Liver (tissue), 9 donors: ENCODE data around the gene B3GALT5. TPM values are rescaled to one million over a fixed set of nuclear protein-coding genes. Genes with fewer than 3 reads are reported as not detected.

Experiments used
- DNase-seq: peaks from one replicate; pipeline ENCODE4 v3.0.0-alpha.2; 2017; ENCODE audit warnings: low spot score
- H3K27ac ChIP-seq, 2 donors: one replicate each; pipeline ENCODE4 v1.7.0; 2013; ENCODE audit warnings: inconsistent platforms in 2 of 2, low read length in 2 of 2, control low read depth in 1 of 2, low read depth in 1 of 2, mild to moderate bottlenecking in 1 of 2
- H3K27me3 ChIP-seq, 4 donors: one replicate each; pipeline versions ENCODE4 v1.6.1 to v1.7.0; 2013; ENCODE audit warnings: low read length in 3 of 4, inconsistent platforms in 1 of 4, mild to moderate bottlenecking in 1 of 4, moderate library complexity in 1 of 4; ENCODE audit not compliant: control insufficient read depth in 4 of 4, insufficient read depth in 4 of 4
- H3K36me3 ChIP-seq, 4 donors: one replicate each; pipeline versions ENCODE4 v1.6.1 to v1.7.0; 2013; ENCODE audit warnings: low read length in 3 of 4, mild to moderate bottlenecking in 3 of 4, low read depth in 1 of 4, moderate library complexity in 1 of 4; ENCODE audit not compliant: control insufficient read depth in 4 of 4, insufficient read depth in 3 of 4
- H3K4me1 ChIP-seq, 4 donors: one replicate each; pipeline versions ENCODE4 v1.6.1 to v1.7.0; 2013; ENCODE audit warnings: low read length in 3 of 4, mild to moderate bottlenecking in 3 of 4, moderate library complexity in 1 of 4; ENCODE audit not compliant: control insufficient read depth in 4 of 4, insufficient read depth in 4 of 4
- H3K4me3 ChIP-seq, 3 donors: one replicate each; pipeline versions ENCODE4 v1.6.1 to v1.7.0; 2013; ENCODE audit warnings: low read length in 3 of 3, control low read depth in 1 of 3, low read depth in 1 of 3, mild to moderate bottlenecking in 1 of 3
- H3K9ac ChIP-seq, 2 donors: one replicate each; pipeline ENCODE4 v1.7.0; 2013; ENCODE audit warnings: low read length in 2 of 2, mild to moderate bottlenecking in 2 of 2, moderate library complexity in 2 of 2, control low read depth in 1 of 2, low read depth in 1 of 2
- H3K9me3 ChIP-seq, 4 donors: one replicate each; pipeline versions ENCODE4 v1.6.1 to v1.7.0; 2013; ENCODE audit warnings: low read length in 3 of 4; ENCODE audit not compliant: control insufficient read depth in 4 of 4
- ATF3 ChIP-seq: IDR thresholded peaks from 2 replicates; pipeline ENCODE4 v1.6.1; 2016; ENCODE audit warnings: antibody characterized with exemption
- EGR1 ChIP-seq, 2 donors: IDR thresholded peaks; 2 replicates each; pipeline ENCODE4 v1.6.1; 2016 to 2018; ENCODE audit warnings: antibody characterized with exemption in 2 of 2, low read depth in 2 of 2
- FOXA2 ChIP-seq: IDR thresholded peaks from 2 replicates; pipeline ENCODE4 v1.6.1; 2016; ENCODE audit warnings: antibody characterized with exemption
- HNF4G ChIP-seq: IDR thresholded peaks from 2 replicates; pipeline ENCODE4 v1.6.1; 2016; ENCODE audit warnings: antibody characterized with exemption
- MAX ChIP-seq: IDR thresholded peaks from 2 replicates; pipeline ENCODE4 v1.6.1; 2016; ENCODE audit warnings: antibody characterized with exemption
- REST ChIP-seq: IDR thresholded peaks from 2 replicates; pipeline ENCODE4 v1.6.1; 2016; ENCODE audit warnings: antibody characterized with exemption, mild to moderate bottlenecking
- RXRA ChIP-seq, 2 donors: IDR thresholded peaks; 2 replicates each; pipeline ENCODE4 v1.6.1; 2017 to 2018; ENCODE audit warnings: antibody characterized with exemption in 2 of 2, mild to moderate bottlenecking in 1 of 2
- WGBS: extraction: QIAGEN DNeasy Blood & Tissue Kit; methylation state at CpG from one replicate; pipeline ENCODE4 v1.1.7; 2013; 5-methylcytosine and 5-hydroxymethylcytosine counted together
- polyA plus RNA-seq, 2 donors: library from polyadenylated mRNA; stranded (reverse) in 1 of 2; unstranded in 1 of 2; fragments of 200-250 nt in 1 of 2; fragments of >200 nt in 1 of 2; fragmentation: Nextera tagmentation in 1 of 2; extraction: Ambion mirVana in 1 of 2; gene quantifications; one replicate each; pipeline versions ENCODE4 v1.2.1 to v1.2.3, GENCODE V29; 2013 to 2015
- total RNA-seq, 2 donors: library from RNA; depleted of rRNA; stranded (reverse); fragments of >200 nt; gene quantifications; one replicate each; pipeline ENCODE4 v1.2.3, GENCODE V29; 2014
- TF ChIP-seq, protein P1 (sequence below): IDR thresholded peaks from 2 replicates; pipeline ENCODE4 v1.6.1; 2016; ENCODE audit warnings: antibody characterized with exemption
- donor health status: healthy.
- donor health status: healthy.
- donor health status: healthy.
- donor health status: healthy.
- donor health status: healthy.

Gene B3GALT5
- total and polyA plus RNA-seq, 4 donors = 0.05 to 0.33 (median 0.10) TPM

- TF ChIP-seq, protein P1, sequence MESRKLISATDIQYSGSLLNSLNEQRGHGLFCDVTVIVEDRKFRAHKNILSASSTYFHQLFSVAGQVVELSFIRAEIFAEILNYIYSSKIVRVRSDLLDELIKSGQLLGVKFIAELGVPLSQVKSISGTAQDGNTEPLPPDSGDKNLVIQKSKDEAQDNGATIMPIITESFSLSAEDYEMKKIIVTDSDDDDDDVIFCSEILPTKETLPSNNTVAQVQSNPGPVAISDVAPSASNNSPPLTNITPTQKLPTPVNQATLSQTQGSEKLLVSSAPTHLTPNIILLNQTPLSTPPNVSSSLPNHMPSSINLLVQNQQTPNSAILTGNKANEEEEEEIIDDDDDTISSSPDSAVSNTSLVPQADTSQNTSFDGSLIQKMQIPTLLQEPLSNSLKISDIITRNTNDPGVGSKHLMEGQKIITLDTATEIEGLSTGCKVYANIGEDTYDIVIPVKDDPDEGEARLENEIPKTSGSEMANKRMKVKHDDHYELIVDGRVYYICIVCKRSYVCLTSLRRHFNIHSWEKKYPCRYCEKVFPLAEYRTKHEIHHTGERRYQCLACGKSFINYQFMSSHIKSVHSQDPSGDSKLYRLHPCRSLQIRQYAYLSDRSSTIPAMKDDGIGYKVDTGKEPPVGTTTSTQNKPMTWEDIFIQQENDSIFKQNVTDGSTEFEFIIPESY = no peak
Observed at GRCh38 chr21:39668369-39668768, 55.6 kb downstream of the B3GALT5 start (continued).

DNA sequence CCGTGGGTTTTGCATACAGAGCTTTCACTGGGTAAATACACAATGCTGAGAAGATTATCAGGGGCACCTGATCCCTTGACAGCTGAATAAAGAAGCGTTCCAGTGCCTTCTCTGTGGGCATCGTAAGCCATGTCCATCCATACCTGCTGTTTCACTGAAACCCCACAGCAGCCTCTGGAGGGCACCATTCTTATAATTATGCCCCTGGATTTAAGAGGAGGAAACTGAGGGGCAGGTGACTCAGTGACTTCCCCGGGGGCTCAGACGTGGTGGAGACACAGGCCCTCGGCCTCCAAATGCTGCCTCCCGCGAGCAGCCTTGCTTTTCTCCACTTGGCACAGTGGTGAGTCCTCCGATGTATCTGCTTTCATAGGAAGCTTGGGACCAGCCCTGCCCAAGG is 56.7 kb downstream of the B3GALT5 start:
- DNase-seq = no peak
- Histone ChIP-seq H3K36me3 (no peaks in the 10 kb centered on the region), H3K27ac (no peak overlapping the region), H3K4me1 (no peaks in the 10 kb centered on the region), H3K9me3 (no peaks in the 10 kb centered on the region), H3K4me3 (no peak overlapping the region), H3K9ac (no peak overlapping the region), H3K27me3 (peaks cover 0 to 5% (median 0%) of the 10 kb centered on the region in 4 donors)
- 67% methylated on average over 9 of the region's 9 CpGs for WGBS
- TF ChIP-seq REST = no peak
- no peak for TF ChIP-seq RXRA (IDR thresholded peaks at IDR 0.05)
- no peak for TF ChIP-seq FOXA2

DNA sequence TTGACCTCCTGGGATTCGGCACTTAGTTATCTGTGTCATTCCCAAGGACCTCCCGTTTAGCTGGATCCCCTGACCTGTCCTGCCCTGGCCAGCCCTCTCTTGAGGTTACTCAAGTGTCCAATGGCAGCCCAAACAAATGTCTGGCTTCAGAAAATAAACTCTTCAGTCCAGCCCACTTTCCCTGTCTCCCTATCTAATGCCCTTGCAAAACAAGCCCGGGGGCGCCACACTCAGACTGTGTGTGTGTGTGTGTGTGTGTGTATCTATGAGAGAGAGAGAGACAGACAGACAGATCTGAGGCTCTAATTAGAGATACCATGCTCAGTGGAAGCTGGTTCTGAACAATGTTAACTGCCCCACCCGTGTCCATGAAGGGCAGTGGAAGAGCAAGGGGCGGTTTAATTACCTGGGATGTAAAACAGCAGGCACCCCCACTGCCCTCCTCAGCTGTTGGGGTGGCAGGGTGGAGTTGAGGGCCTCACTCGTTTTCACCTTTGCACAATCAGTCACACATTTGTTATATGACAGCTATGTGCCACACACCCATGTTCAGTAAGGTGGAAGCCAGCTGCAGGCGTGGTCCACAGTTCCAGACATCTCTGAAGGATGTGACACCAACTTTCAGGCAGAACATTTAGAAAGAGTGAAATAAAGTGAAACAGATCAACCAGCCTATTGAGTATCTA is 57.4 kb downstream of the B3GALT5 start:
- TF ChIP-seq ATF3 = no peak
- TF ChIP-seq FOXA2 = no peak
- H3K4me3 ChIP-seq = no peak overlapping the region
- no peaks in the 10 kb centered on the region for H3K36me3 ChIP-seq
- no peak overlapping the region for H3K9ac ChIP-seq
- peaks cover 0 to 5% (median 0%) of the 10 kb centered on the region in 4 donors for H3K27me3 ChIP-seq
- H3K27ac ChIP-seq = no peak overlapping the region
- H3K4me1 ChIP-seq = no peaks in the 10 kb centered on the region
- H3K9me3 ChIP-seq = no peaks in the 10 kb centered on the region
- no peak for DNase-seq
- WGBS = 50% methylated on average over 8 of the region's 8 CpGs

GRCh38 chr21:39670701-39671100 is 58.0 kb downstream of the B3GALT5 start:
- no peak overlapping the region for H3K27ac ChIP-seq
- no peak overlapping the region for H3K9ac ChIP-seq
- H3K9me3 ChIP-seq = no peaks in the 10 kb centered on the region
- no peaks in the 10 kb centered on the region for H3K4me1 ChIP-seq
- H3K36me3 ChIP-seq = no peaks in the 10 kb centered on the region
- 42% methylated on average over 2 of the region's 2 CpGs for WGBS
- H3K27me3 ChIP-seq = peaks cover 0 to 5% (median 0%) of the 10 kb centered on the region in 4 donors
- TF ChIP-seq ATF3 (no peak), EGR1 (IDR thresholded peaks at IDR 0.05; ENCODE audit: low read depth in 2 of 2) (no peak), REST (no peak), HNF4G (no peak), MAX (no peak)
- H3K4me3 ChIP-seq = no peak overlapping the region
- no peak for DNase-seq
